Stimulated activated CD8-positive, alpha-beta memory T cell treated with anti-CD3 and anti-CD28 coated beads, Interleukin-4, amount 100 ng/mL, for 24 hours (primary cell): Measurements from ENCODE around the gene WRAP73.

ENCODE experiments used
- DNase-seq: peaks from one replicate; pipeline ENCODE4 v3.0.0-alpha.2; 2020; ENCODE audit warnings: low read depth

WRAP73 gene

DNA sequence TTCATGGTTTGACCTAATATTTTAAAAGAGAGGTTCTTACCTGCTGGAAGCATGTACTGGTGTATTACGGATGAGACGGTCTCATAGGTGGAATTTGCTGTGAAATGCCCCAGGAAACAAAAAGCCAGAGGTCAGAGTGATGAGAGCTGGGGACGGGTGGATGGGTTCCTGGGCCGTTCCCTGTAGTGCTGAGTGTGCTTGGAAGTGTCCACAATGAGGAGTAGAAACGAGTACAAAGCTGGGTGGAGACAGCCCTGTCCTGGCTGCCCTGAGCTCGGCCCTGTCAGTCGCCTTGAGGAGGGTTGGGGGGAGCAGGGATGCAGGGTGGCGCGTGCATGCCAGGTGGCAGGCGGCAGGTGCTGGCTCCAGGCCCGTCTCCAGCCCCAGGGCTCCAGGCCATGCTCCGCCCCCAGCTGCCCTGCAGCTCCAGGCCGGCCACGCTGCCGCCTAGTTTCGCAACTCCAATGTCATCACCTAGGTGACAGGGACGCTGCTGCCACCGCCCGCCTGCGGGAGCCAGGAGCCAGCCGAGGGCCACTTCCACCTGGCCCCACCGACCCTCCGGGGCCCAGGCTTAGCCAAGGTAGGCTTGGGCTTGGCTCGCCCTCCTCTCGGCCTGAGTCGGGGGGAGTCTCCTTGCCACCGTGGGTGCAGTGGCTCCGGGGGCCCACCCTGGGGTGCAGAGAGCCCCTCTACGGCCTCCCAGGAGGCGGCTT is 18.8 kb upstream of the WRAP73 start:
- no peak for DNase-seq

DNA sequence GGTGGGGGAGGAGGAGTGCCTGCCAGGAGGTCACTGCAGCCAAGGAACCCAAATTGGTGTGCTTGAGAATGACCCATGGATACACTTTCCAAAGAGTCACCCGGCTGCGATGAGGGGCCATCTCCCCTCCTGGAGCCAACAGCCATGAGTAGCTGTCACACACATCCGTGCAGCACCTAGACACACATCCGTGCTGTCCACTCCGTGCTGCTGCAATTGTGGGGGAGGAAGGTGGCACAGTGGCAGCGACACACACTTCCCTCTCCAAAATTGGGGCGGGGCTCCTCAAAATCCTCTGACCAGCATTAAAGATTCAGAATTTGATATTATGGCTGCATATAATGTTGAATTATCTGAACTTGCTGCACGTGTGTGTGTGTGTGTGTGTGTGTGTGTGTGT is 18.2 kb upstream of the WRAP73 start:
- DNase-seq = no peak

DNA sequence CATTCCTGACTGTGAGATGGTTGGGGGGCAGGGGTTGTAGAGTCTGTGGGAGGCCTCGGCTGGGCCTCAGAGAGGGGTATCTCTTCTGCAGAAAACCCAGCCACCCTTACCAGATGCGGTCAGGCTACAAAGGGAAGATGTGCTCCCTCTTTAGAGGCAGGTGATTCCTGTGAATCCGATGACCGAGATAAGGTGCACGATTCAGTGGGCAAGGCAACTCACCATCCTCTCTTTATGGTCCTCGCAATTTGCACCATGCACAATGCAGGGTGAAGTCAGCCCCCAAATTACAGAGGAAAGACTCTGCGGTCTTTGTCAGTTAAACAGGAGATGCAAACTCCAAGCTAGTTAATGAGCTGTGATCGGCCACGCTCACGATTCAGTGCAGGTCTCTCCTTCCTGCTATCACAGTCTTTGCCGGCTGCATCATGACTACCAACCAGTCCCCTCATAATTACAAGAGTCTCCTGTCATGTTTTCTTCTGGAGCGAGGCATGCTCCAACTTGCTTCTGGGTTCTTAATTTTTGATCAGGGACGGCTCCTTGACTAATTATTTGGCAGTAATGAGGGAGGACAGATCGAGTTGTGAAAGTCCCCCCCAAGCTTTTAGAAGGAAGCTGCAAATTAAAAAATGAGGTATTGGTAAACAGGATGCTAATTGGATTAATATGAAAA is 14.9 kb upstream of the WRAP73 start:
- DNase-seq = no peak

DNA sequence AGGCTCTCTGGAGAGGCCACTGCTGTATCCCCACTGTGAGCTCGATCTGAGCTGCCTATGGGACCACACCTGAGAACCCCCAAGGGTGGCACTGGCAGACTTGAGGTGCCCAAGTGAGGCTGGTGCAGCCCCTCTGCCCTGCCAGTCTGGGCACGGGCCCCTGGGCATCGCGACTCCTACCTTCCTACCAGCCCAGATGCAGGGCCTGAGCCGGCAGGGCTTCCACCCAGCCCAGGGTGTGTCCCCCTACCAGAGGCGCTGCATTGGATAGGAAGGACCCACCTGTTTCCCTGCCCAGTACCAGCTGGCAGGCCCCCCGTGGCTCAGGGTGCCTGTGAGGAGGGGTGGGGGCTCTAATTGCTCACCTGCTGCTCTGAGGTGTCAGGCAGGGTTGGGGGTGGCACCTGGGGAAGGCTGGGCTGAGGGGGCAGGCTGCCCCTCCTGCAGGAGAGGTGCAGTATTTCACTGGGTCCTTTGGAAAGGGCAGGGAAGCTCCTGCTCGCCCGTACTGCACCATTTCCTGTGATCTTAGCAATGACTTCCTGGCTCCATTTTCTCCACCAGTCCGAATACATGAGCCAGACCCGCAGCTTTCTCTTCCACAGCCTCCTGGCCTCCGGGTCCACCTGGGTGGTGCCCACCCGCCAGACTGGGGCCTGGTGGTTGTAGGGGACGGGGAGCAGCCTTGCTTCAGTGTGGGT is 14.2 kb upstream of the WRAP73 start:
- no peak for DNase-seq

DNA sequence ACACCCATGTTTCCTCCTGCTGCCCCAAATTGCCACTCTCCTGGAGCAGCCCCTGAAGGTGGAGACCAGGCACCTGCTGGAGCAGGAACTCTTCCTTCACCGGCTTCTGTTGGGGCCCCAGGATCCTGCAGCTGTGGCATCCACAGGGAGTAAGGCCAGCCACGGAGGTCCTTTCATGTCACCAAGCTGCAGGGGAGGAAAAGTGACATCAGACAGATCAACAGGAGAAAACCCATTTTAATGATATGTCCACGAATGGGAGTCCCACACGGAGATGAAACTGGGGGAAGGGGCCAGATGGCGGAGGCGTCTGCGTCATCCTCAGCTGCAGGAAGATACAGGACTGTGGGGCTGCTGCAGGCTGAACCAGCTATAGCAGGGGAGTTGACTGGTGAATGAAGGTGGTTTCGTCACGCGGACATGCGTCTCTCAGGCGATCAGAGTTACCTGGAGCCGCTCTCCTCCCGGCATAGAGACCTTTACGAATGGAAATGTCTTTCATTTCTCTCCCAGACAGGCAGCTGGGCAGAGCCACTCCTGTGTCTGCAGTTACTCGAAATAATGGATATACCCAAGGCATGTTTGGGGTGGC is 12.3 kb upstream of the WRAP73 start:
- DNase-seq = no peak

DNA sequence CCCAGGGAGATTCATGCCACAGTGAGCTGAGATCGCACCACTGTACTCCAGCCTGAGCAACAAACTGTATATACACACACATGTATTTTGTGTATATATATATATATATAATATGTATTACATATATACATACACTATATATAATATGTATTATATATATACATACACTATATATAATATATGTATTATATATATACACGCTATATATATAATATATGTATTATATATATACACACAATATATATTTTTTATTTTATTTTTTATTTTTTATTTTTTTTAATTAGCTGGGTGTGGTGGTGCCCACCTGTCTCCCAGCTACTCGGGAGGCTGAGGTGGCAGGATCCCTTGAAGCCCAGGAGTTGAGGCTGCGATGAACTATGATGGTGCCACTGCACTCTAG is 11.7 kb upstream of the WRAP73 start:
- no peak for DNase-seq

DNA sequence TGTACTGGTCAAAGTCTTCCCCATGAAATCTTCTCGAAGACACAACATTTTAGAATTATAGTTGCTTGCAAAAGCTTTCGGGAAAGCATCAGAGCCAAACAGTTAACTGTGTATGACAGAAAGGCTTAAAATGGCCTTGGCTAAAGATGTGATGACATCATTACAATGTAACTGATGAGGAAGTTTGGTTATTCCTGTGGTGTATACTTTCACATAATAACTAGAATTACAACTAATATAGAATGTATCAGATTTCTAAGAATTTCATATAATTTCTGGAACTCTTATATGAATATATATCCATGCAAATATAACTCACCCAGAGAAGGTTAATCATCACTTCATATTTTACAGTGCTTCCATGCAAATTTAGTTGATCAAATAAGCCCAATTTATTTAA is 10.8 kb upstream of the WRAP73 start:
- no peak for DNase-seq

DNA sequence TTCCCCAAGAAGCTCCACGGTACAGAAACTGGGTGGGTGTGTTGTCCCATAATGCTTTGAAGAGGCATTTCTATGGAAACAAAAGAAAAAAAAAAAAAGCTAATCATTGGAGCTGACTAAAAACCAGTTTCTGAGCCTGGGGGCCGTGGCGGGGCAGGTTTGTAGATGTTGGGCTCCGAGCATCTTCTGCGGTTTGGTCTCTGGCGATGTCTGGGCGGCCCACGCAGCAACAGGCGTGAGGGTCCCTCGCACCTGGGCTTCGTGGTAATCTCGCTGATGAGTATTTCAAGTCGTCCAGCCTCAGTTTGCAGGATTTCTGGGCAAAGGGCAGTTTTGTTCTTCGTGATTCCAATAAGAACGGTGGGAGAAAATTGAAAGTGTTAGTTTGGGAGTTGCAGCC is 9.2 kb upstream of the WRAP73 start:
- DNase-seq = no peak

DNA sequence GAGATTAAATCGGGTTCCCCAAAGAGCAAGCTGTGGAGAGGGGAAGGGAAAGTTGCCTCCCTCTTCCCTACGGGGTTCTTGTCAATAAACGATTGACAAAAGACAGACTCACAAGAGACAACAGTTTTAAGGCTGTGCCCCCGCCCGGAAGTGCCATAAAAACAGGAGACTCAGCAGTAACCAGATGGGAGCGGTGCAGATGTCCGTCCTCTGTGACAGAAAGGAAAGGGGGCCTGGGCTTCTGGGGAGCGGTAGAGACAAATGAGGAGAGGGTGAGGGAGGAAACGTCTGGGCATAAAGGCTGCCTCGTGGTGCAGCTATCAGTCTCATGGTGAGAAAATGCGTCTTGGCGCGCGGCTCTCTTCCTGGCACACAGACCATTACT is 8.3 kb upstream of the WRAP73 start:
- no peak for DNase-seq

DNA sequence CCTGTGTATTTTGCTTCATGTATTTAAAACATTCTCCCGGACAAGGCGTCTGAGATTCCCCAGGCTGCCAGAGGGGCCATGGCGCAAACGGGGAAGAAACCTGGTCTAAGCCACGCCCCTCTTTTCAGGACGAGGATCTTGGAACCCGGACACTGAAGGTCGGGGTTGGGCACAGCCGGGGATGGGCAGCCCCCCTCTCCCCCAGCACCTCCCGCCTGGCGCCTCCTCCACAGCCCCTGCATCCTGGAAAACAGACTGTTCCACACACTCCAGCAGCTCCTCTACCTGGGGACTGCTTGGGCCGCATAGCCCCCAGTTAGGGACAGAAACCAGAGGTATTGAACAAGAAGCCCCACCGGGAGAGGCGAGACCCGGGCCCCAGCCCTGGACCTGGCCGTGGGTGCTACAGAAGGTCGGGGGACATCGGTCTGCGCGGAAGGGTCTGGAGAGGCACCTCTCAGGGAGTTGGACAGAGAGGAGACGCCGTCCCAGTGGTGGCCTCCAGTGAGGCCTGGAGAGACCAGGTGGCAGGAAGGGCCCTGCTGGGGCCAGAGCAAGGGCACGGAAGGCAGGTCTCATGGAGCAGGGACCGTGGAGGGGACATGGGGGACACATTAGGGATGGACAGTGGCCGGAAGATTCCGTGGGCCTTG is 7.8 kb upstream of the WRAP73 start:
- DNase-seq = no peak

DNA sequence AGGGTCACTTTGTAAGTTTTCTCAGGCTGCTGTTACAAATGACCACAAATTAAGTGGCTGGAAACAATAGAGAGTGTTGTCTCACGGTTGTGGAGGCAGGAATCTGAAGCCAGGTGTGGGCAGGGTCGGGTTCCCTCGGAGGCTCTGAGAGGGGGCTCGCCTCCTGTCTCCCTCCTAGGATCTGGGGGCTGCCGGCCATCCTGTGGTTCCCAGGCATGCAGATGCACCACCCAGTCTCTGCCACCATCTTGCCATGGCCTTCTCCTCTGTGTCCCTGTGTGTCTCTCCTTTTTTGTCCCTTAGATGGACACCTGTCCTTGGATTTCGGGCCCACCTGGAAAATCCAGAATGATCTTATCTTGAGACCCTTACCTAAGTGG is 7.2 kb upstream of the WRAP73 start:
- no peak for DNase-seq

DNA sequence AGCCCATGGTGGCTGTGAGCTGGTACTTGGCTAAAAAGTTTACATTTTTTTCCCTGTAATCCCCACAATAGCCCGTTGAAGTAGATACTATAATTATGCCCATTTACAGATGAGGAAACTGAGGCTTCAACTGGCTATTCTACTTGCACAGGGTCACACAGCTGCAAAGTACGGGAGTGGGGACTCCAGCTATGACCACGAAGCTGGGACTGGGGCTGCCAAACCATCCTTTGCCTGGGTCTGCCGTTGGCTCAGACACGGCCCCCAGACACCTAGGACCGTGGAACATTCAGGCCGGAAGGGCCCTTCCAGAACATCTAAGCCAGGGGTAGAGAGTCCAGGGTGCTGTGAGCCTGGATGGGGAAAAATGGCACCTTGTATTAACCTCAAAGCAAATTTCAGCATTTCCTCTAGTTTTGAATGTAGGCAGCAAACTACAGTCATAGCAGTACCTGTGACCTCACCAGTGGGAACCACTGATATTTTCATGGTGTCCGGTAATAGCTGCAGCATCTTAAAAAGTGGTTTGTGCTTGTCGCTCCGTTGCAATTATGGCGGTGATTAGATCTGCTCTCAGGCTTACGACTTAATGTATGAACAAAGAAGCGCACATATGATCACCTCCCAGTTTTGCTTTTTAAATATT is 6.7 kb upstream of the WRAP73 start:
- DNase-seq = no peak

DNA sequence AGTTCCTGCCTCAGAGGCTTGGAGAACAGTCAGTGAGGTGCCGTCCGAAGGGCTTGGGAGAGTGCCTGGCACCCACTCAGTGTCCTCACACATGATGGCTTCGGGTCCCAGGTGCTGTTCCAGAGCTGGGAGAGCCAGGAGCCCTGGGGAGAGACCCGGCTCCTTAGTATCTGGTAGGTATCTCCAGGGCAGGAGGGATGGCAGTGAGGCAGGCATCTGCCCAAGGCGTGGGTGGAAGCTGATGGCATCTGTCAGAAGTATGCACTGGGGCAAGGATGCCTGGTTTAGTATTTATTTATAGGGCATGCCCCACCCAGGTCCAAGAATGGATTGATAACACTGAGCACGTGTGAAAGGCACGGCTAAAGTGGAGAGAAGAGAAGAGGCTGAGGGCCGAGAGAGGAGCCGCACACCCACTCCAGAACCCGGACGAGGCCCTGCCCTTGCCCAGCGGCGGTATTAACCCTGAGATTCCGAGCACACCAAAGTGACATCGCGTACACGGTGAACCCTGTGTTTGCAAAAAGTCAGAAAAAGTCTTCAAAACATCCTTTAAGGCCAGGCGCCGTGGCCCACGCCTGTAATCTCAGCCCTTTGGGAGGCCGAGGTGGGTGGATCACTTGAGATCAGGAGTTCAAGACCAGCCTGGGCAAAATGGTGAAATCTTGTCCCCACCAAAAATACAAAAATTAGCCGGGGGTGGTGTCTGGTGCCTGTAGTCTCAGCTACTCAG is 4.8 kb upstream of the WRAP73 start:
- DNase-seq = no peak

DNA sequence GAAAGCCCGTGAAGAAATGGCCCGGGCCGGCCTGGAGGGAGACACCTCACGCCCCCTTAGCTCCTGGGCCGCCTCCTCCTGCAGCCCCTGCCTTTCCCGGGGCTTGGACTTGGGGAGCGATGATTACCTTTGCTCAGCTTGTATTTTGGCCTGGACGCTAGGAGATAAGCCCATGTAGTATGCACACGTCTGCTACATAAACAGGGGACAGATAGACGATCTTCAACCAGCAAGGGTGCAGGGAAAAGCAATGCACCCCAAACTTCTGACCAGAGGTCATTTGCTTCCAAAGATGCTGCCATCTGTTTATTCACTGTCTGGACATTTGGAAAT is 3.3 kb upstream of the WRAP73 start:
- DNase-seq = no peak

DNA sequence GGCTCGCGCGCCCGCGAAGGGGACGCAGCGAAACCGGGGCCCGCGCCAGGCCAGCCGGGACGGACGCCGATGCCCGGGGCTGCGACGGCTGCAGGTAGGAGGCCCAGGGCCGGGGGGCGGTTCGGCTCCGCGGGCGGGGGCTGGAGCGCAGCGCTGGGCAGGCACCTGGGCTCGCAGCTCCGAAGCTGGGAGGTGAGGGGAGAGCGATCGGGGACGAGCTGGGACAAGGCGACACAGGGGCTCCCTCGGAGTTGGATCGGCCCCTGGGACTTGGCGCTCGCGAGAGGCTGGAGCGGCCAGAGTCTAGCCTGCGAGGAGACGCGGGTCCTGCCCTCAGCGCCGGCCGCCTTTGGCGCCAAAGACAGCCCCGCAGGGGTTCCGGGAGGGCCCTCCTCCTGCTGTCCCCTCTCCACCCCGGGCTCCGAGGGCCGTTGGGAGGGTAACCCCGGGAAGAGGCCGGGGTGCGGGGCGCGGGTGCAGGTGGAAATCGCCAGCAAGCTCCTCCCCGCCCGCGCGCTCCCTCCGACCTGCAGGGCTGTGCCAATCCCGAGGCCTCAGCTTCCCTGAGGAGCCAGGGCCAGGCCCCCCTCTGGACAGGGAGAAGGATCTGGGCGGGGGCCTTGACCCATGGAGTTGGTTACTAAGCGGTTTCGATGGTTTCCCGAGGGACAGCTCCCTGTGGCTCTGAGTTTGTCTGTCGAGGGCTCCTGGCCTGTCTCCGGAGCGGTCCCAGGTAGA is 2.8 kb upstream of the WRAP73 start:
- no peak for DNase-seq

DNA sequence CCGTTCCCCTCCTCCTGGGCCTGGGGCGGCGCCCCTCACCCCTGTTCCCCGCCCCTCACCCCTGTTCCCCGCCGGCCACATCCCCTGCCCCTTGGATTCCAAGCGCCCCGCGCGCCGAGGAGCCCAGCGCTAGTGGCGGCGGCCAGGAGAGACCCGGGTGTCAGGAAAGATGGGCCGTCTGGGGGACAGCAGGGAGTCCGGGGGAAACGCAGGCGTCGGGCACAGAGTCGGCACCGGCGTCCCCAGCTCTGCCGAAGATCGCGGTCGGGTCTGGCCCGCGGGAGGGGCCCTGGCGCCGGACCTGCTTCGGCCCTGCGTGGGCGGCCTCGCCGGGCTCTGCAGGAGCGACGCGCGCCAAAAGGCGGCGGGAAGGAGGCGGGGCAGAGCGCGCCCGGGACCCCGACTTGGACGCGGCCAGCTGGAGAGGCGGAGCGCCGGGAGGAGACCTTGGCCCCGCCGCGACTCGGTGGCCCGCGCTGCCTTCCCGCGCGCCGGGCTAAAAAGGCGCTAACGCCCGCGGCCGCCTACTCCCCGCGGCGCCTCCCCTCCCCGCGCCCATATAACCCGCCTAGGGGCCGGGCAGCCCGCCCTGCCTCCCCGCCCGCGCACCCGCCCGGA is 2.1 kb upstream of the WRAP73 start, which contains the start of gene TP73:
TP73 (plus strand) TSS at position 587 of the 618 bp plus-strand sequence. CDS start 29,850 bp downstream, outside the sequence.
- no peak for DNase-seq

DNA sequence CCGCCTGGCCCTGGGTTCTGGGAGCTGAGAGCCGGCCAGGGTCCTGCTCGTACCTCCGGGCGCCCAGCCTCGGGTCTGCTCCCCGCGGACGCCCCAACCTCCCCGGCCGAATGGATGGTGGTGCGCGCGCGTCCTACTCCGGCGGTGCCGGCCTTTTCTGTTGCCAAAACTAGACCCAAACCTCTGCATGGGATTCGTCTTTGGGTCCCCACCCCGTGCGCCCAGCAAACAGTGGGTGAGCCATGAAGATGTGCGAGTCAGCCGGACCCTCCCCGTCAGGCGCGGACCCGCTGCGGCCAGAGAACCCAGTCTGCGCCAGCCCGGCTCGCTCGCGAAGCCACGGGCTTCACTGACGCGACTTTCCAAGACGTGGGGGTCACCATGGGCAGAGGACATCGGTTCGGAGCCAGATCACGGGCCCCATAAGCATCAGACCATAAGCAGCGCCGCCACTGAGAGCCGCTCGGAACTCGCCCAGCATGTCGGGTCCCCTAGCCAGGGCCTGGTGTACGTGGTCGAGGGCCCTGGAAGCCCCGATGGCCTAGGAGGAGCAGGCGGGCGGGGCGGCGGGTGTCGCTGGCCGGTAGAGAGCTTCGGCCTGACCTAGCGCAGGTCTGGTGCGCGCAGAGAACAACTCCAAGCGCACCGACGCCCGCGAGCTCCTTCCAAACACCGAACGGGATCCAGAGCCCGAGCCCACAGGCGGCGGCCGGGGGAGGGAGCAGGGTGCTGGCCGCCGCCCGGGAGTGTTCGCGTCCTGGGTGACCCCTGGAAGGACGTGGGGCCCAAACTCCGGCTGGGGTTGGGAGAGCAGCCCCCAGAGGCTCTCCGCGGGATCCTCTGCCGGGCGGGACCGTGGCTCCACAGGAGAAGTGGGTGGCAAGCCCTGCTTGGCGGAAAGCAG is 1.4 kb upstream of the WRAP73 start:
- no peak for DNase-seq

DNA sequence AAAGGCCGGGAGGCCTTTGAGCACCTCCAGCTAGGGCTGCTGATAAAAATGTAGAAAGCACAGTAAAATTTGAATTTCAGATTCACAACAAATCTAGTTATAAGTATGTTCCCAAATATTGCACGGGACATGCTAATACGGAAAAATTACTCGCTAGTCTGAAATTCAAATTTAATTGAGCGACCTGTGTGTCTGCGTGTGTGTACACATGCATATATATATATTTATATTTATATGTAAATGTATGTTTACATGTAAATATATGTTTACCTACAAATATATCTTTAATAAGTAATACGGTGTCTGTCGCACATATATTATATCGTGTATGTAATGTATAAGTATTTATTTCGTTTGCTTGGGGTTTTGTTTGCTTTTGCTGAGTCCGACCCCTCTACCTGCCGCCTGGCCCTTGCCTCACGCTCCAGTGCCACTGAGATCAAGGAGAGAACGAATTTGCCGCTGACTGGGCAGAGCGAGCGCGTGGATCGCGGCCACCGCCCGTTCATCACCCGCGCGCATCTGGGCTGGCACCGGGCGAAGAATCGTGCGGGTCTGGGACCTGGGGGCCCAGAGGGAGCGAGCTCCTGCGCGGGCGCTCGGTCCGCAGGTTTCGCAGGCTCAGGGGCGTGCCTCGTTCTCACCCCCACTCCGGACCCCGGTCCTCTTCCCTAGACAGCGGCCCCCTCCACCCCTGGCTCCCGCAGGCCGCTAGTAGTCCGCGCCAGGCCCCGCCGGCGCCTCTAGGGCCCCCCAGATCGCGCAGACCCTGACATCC is 534 bp upstream of the WRAP73 start:
- DNase-seq = no peak
